HL-60/S4 treated with retinoic acid at 250 ng/mL for 4 days and 3 days (cell line): ENCODE data around the gene GPR75.
"Not testable (repeated sequence)": the region's sequence is repeated elsewhere in the genome, so short reads cannot be mapped to it uniquely, and the experiment has no call there.

ENCODE experiments used
- in situ Hi-C: fragments of 300-500 bp; cut with MboI; formaldehyde crosslinking; loops from 2 replicates; pipeline ENCODE4 v1.7.0; 2022; ENCODE audit warnings: low sequenced_read_pairs

Gene GPR75

DNA sequence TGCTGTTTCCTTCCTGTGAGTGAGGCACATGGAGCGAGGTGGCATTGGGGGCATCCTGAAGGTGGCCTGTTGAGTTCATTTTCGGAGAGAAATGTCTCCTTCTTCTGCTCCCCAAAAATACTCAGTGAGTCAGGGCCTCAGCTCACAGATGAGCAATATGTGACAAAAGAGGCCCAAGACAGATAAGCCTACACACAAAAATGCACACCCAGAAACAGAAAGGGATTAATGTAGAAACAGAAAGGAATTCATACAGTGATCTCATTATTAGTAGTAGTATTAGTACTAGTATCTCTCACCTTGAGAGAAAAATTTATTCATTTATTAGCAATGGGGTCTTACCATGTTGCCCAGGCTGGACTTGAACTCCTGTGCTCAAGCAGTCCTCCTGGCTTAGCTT, 5.1 kb downstream of the GPR75 start:
- in situ Hi-C loops: no loop called here

DNA sequence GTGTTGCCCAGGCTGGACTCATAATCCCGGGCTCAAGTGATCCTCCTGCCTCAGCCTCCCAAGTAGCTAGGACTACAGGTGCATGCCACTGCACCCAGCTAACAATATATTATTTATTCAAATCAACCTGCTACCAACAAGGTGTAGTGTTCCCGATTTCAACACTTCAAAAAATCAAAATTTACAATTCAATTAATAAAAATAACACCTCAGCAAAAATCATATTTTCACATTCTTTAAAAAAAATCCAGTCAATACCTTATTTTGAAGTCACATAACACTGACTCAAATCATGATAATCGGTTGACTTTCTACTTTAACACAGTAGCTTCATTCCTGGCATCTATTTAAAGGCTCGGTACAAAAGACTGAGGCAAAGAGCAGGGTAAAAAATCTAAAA, 7.2 kb downstream of the GPR75 start:
- in situ Hi-C loops: no loop called here

DNA sequence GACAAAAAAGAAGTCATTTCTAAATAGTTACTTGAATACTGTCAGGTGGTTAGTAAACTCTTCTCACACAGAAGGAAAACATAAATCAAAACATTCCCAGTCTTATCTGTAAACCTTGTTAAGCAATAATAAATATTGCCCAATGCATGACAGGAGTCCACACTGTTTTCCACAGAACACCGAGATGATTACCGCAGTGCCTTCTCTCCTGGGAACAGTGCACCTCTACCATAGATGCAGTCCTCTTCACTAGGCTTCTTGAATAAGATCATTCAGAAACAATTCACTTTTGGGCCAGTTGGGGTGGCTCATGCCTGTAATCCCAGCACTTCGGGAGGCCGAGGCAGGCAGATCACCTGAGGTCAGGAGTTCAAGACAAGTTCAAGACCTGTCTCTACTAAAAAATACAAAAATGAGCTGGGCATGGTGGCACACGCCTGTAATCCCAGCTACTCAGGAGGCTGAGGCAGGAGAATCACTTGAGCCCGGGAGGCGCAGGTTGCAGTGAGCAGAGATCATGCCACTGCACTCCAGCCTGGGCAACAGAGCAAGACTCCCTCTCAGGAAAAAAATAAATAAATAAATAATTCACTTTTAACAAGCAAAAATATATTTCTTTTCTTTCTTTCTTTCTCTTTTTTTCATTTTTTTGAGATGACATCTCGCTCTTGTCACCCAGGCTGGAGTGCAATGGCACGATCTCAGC, 8.6 kb downstream of the GPR75 start:
- in situ Hi-C loops: not testable (repeated sequence)

DNA sequence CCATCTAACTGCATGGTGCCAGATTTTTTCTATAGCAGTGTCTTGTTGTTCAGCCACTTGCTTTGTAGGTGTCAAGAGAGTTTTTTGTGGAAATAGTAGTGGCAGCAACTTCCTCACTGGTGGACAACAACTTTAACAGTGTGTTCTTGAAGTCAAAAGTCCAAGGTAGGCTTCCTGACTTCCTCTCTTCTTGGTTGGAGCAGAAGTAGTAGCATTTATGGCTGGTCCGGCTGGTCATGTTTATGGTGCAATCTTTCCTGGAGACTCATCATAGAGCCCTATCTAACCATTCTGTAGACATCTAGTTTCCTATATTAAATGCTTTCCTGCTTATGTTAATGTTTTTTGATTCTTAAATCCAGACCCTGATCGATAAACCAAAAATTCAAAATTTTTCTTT, 11.7 kb downstream of the GPR75 start:
- in situ Hi-C loops: no loop called here

DNA sequence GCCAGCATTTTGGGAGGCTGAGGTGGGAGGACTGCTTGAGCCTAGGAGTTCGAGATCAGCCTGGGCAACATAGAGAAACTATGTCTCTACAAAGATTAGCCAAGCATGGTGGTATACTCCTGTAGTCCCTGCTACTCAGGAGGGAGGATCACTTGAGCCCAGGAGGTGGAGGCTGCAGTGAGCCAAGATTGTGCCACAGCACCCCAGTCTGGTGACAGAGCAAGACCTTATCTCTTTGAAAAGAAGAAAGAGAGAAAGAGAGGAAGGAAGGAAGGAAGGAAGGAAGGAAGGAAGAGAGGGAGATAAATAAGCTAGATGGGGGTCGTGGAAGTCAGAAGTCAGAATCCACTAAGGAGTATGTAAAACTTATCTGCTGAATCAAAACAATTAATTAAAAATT, 16.2 kb downstream of the GPR75 start:
- in situ Hi-C loops: no loop called here

DNA sequence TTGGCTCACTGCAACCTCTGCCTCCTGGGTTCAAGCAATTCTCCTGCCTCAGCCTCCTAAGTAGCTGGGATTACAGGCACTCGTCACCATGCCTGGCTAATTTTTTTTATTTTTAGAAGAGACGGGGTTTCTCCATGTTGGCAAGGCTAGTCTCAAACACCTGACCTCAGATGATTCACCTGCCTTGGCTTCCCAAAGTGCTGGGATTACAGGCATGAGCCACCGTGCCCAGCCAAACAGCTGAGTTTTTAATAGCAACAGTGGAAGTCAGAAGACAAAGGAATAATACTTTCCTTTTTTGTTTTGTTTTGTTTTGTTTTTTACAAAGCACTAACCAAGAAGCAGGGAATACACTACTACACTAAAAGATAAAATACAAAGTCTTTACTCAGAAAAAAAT, 16.9 kb downstream of the GPR75 start:
- in situ Hi-C loops: no loop called here

DNA sequence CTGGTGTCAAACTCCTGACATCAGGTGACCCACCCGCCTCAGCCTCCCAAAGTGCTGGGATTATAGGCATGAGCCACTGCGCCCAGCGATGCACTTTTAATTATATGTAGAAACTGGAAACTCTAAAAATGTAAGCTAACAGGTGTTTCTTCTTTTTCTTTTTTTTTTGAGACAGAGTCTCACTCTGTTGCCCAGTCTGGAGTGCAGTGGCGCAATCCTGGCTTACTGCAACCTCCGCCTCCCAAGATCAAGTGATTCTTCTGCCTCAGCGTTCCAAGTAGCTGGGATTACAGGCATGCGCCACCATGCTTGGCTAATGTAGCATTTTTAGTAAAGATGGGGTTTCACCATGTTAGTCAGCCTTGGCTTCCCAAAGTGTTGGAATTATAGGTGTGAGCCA, 18.1 kb downstream of the GPR75 start:
- in situ Hi-C loops: not testable (repeated sequence)

DNA sequence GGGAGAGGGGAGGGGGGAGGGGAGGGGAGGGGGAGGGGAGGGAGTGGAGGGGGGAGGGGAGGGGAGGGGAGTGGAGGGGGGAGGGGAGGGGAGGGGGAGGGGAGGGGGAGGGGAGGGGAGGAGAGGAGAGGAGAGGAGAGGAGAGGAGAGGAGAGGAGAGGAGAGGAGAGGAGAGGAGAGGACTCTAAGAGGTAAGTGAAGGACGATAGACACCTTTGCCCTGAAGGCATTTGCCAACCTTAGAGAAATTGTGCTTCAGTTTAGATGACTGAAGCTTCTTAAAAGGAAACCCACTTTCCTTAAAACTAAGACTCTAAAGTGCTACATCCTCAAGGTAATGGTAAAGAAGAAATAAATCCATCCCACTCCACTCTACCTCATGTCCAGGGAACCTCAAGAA, 19.2 kb downstream of the GPR75 start:
- in situ Hi-C loops: no loop called here

DNA sequence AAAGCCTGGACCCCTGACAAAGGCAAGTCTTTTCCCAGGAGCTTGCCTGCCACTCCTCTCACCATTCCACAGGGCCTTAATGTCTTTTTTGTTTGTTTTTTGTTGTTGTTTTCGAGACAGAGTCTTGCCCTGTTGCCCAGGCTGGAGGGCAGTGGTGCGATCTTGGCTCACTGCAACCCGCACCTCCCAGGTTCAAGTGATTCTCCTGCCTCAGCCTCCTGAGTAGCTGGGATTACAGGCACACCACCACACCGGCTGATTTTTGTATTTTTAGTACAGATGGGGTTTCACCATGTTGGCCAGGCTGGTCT, 29.8 kb downstream of the GPR75 start:
- in situ Hi-C loops: not testable (repeated sequence)

DNA sequence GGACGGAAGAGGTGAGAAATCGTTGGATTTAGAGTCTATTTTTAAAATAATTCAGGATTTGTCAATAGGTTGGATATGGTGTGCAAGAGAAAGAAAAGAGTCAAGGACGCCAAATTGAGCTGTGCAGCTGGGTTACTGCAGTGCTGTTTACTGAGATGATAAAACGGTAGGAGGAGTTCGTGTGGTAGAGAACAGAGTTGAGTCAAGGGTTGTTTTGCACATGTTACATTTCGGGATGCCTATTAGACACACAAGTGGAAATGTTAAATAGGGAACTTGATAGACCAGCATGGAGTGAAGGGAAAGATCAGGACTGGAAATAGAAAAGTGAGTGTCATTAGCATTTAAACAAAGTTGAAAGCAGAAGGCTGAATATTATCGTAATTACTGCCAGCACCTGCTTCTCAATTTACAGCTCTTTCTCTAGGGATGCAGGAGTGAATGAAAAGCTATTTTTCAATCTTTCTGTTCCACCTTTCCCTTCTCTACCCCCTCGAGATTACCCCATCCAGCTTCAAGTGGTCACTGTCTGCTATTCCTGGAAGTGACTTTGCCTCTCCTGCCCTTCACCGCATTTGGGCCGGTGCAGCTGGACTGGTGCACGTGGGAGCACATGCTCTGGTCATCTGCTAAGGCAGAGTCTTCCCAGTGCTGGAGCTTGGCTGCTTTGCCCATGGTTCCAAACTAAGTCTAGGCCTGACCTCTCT, 30.3 kb downstream of the GPR75 start:
- in situ Hi-C loops: no loop called here

DNA sequence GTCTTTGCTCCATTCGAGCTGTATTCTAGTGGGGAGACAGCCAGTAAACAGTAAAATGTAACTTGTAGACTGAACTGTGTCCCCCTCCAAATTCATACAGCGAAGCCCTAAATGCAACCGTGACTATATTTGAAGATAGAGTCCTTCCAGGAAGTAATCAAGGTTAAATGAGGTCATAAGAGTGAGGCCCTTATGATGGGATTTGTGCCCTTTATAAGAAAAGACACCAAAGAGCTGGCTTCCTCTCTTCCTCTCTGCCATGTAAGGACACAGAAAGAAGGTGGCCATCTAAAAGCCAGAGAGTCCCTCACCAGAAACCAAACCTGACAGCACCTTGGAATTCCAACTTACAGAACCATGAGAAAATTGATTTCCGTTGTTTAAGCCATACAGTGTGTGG, 31.4 kb downstream of the GPR75 start:
- in situ Hi-C loops: no loop called here

DNA sequence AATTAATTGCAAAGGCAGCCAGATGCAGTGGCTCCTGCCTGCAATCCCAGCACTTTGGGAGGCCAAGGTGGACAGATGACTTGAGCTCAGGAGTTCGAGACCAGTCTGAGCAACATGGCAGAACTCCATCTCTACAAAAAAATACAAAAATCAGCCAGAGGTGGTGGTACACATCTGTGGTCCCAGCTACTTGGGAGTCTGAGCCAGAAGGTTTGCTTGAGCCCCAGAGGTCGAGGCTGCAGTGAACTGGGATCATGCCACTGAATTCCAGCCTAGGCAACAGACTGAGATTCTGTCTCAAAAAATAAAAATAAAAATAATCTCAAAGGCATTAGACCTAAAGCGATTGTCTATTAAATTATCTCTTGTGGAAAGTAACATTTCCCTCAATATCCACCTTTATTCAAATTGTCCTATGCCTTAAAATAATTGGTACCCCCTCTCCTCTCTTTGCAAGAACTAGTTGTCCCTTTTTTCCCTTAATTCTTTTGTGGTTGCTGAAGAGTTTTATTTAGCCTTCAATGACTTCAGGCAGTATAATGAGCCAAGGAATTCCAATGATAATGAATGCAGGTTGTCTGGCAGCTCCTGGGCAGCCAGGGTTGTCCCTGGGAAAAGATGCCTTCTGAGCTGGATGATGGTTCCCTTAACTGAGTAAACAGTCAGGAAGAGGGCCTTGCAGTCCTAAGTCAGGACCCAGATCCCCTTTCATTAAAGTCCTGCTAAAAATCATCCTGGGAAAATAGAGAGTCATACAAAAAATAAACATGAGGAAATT, 32.2 kb downstream of the GPR75 start:
- in situ Hi-C loops: no loop called here

DNA sequence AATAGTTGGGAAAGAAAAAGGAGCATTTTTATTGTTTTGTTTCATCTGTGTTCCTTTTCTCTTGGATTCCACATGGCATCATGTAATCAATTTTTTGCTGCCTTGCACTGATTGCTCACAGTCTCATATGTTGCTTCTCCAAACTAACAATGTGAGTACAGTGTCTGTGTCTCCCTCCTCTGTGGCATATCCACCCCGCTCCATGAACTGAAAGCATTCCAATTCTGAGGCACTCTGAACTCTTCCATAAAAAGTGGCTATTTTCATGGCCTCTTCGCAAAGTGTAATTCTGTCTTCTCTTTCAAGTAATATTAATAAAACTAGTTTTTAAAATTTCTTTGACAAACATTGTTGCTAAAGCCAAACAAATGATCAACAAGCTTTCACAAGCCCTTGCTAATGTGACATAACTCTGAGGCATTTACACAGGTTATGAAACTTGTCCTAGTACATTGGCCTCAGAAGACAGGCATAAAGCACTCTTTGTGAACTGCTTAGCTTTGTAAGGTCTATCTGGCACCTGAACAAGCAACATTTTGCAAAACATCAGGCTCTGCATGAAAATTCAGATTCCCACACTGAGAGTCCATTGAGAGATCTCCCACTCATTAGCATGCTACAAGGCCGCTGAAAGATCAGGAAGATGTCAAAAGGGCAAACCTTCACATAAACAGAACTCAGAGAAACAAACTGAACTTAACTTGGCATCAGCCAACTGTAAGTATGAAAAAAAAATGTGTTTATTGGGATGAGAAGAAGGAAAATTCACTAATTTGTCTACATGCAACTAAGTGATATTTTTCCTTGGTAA, 33.0 kb downstream of the GPR75 start:
- in situ Hi-C loops: no loop called here

DNA sequence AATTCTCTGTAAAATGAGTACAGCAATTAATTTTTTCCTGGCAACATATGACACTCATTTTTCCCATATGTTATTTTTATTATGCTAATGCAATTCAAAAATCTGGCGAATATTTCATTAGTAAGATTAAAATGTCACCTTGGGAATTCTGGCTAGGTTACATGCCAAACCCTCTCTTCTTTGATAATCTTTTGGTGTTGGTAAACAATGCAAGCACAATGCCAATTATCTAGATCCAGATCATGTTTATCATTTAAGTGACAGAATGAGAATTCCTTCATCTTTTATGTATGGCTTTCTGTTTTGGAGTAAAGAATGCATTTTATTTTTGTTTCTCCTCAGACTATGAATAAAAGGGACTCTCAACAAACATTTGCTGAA, 33.7 kb downstream of the GPR75 start:
- in situ Hi-C loops: no loop called here

DNA sequence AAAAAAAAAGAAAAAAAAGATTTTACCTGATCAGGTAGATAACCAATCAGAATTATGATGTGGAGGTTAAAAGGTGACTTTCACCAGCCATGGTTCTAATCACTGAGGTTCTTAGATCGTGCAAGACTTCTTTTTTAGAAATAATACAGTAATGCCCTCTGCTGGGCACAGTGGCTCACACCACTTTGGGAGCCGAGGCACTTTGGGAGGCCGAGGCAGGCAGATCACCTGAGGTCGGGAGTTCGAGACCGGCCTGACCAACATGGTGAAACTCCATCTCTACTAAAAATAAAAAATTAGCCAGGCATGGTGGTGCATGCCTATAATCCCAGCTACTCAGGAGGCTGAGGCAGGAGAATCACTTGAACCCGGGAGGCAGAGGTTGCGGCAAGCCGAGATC, 36.1 kb downstream of the GPR75 start:
- in situ Hi-C loops: not testable (repeated sequence)

DNA sequence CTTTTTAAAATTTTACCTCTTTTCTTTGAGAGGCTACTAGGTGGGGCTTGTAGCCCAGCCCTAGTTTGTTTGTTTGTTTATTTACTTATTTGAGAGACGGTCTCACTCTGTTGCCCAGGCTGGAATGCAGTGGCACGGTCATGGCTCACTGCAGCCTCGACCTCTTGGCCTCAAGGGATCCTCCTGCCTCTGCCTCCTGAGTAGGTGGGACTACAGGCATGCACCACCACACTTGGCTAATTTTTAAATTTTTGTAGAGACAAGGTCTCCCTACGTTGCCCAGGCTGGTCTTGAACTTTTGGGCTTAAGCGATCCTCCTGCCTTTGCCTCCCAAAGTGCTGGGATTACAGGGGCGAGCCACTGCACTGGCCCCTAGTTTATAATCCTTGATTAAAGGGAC, 38.0 kb downstream of the GPR75 start:
- in situ Hi-C loops: no loop called here

DNA sequence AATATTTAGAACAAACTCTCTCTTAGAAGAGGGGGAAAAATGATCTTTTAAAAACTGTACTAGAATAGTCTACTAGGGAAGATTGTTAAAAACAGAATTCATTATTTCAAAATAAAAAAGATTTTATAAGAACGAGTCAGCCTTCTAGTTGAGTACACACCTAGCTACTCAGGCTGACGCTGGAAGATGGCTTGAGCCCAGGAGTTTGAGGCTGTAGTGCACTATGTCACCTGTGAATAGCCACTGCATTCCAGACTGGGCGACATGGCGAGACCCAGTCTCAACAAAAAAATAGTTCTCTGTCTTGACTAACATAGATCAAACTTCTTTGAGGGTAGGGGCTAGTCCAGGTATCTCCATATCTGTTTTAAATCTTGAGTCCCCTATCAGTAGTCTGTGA, 39.1 kb downstream of the GPR75 start:
- in situ Hi-C loops: no loop called here

DNA sequence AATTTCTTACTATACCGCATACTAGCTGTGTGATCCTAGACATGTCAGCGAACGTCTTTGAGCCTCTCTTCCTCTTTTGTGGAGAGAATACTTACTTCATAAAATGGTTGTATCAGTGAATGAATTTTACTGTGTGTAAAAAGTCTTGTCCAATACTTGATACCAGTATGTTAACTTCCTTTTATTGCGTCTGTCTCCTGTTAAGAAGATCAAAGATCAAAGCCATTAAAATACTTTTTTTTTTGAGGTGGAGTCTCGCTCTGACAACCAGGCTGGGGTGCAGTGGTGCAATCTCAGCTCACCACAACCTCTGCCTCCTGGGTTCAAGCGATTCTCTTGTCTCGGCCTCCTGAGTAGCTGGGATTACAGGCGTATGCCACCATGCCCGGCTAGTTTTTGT, 39.7 kb downstream of the GPR75 start:
- in situ Hi-C loops: no loop called here

DNA sequence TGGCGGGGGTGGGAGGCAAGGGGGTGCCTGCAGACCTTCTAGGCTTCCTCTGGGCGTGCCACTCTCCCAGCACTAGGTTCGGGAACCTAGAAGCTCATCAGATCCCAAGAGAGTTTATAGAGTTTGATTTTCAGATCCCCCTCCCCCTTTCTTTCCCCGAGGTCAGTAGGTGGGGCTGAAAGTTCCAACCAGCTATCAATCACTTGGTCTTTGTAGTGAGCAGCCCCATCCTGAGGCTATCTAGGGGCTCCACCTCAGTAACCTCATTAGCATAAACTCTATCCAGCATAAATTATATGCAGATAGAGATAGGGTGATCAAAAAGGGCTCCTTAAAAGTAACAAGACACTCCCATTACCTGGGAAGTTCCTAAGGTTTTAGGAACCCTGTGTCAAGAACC, 40.1 kb downstream of the GPR75 start:
- in situ Hi-C loops: no loop called here

DNA sequence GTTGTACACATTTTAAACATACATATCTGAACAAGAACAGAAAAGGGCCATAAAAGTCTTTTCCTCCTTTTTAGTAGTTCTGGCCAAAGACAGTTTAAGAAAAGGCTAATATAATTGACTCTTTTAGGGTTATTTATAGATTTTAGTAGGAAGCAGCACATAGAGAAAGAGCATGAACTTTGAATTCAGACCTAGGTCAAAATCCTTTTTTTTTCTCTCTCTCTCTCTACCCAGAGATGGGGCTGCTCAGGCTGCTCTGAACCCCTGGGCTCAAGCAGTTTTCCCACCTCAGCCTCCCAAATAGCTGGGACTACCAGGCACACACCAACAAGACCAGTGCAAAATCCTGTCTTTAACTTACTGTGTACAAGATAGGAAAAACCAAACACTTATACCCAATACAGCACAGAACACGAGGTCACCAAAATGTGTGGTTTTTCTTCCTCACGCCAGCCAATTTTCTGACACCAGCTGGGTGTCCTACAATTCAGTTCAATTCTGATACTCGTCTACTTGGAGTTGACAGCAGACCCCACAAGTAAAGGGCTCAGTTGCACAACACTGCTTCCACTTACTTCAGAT, 40.8 kb downstream of the GPR75 start:
- in situ Hi-C loops: no loop called here

DNA sequence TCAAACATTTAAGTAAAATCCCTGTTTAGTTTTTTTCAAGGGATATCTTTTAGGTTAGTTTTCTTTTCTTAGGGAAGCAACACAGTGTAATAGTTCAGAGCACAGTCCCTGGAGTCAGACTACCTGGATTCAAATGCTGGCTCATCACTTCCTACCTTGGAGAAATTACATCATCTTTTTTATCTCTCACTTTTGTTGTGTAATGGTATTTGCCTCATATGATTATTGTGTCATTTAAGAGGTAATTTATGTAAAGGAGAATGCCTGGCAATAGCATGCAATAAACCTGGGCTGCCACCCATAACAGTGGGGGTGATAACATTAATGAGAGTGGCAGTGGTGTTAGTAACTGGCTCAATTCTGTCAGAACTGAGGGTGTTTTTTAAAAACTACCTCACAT, 46.6 kb downstream of the GPR75 start:
- in situ Hi-C loops: no loop called here
